Measurements from ENCODE around the gene TATDN3. TPM values are rescaled to one million over a fixed set of nuclear protein-coding genes. Genes with fewer than 3 reads are reported as not detected.

Gene TATDN3
- total RNA-seq, 1 experiment from 2014 or later = 13.8 TPM

GRCh38 chr1:212864201-212864600 is 72.5 kb downstream of the TATDN3 start:
- no peak for TF ChIP-seq CTCF (conservative IDR thresholded peaks at IDR 0.05)
- peak overlapping the region in 1 of 3 experiments; percentile 13; a peak in 2 of 7 replicates for H3K27ac Mint-ChIP-seq
- Histone ChIP-seq H3K9me3 (ENCODE audit: control insufficient read depth, low read depth, low read length) (no peaks in the 10 kb centered on the region), H3K4me1 (ENCODE audit: insufficient read depth, low read length) (peaks cover 2% of the 10 kb centered on the region; the same call in 1 of the 2 replicates), H2AK5ac (ENCODE audit: insufficient read length, low read length) (no peak overlapping the region), H3K79me2 (ENCODE audit: insufficient read depth, low read length) (peaks cover 43% of the 10 kb centered on the region), H3K14ac (ENCODE audit: insufficient read depth, low read length) (no peak overlapping the region), H3K18ac (ENCODE audit: insufficient read length, low read depth, low read length) (no peak overlapping the region), H3K27me3 (ENCODE audit: insufficient read depth, low read length) (no peaks in the 10 kb centered on the region), H2BK120ac (ENCODE audit: low read depth, low read length, poor library complexity, severe bottlenecking) (no peak overlapping the region), H2BK12ac (ENCODE audit: insufficient read length, low read depth, low read length) (no peak overlapping the region), H2AFZ (ENCODE audit: low read length) (no peak overlapping the region), H3T11ph (ENCODE audit: low read length) (no peak overlapping the region), H4K8ac (replicated peaks; ENCODE audit: insufficient read length, low read depth, low read length) (no peak overlapping the region), H3K27ac (ENCODE audit: insufficient read length, low read depth, low read length) (no peak overlapping the region), H2BK5ac (ENCODE audit: insufficient read length, low read length) (no peak overlapping the region), H4K91ac (ENCODE audit: insufficient read length, low read depth, low read length) (no peak overlapping the region), H3K4ac (ENCODE audit: low read depth, low read length) (no peak overlapping the region), H4K20me1 (ENCODE audit: control insufficient read depth, insufficient read depth, insufficient read length) (no peaks in the 10 kb centered on the region), H2BK20ac (ENCODE audit: low read depth, low read length, poor library complexity, severe bottlenecking) (no peak overlapping the region), H4K5ac (ENCODE audit: insufficient read length, low read depth, low read length) (no peak overlapping the region), H2BK15ac (ENCODE audit: low read depth, low read length) (no peak overlapping the region), H3K23me2 (ENCODE audit: insufficient read length, low read depth, low read length, poor library complexity, severe bottlenecking) (peaks cover 3% of the 10 kb centered on the region), H3K23ac (ENCODE audit: insufficient read length, low read depth, low read length) (no peak overlapping the region), H3K56ac (ENCODE audit: insufficient read length, low read depth, low read length) (no peak overlapping the region), H3K79me1 (ENCODE audit: insufficient read depth, low read depth, low read length, poor library complexity, severe bottlenecking) (no peaks in the 10 kb centered on the region), H3K9ac (ENCODE audit: extremely low read depth, insufficient read length, low read length) (no peak overlapping the region), H3K4me2 (ENCODE audit: insufficient read depth, insufficient read length, low read length) (peak overlapping the region; percentile 8)
- peak overlapping the region in 1 of 2 experiments; percentile 8; a peak in 2 of 5 replicates for H3K4me3 Mint-ChIP-seq
- no peaks in the 10 kb centered on the region for H3K27me3 Mint-ChIP-seq (ENCODE audit: low read depth)
- no peak for DNase-seq
- peaks cover 34 to 46% (median 35%) of the 10 kb centered on the region in 3 experiments; a peak in 6 of 7 replicates for H3K36me3 Mint-ChIP-seq (ENCODE audit: insufficient read depth in 1 of 3, low read depth in 3 of 3)
- H3K9me3 Mint-ChIP-seq = no peaks in the 10 kb centered on the region
- H3K4me1 Mint-ChIP-seq = peaks cover 14 to 16% of the 10 kb centered on the region in 2 experiments
- WGBS (ENCODE audit: extremely low coverage, insufficient read length, low lambda C conversion rate) = no CpG with 5 or more reads among the region's 4 CpGs

Other genes starting within 250 kb of the TATDN3 start
- gene ATF3, start 183.1 kb upstream of the TATDN3 start, total RNA-seq (2021) = 11.3 and 14.7 TPM in 2 replicates
- gene BATF3, start 92.1 kb upstream of the TATDN3 start, total RNA-seq (2021) = 2.1 and 2.2 TPM in 2 replicates
- 48.3 and 49.3 TPM in 2 replicates for gene NSL1, start 117 bp upstream of the TATDN3 start, total RNA-seq (2021)
- 0.66 and 0.68 TPM in 2 replicates for gene SPATA45, start 55.8 kb downstream of the TATDN3 start, total RNA-seq (2021)
- 53.6 and 55.2 TPM in 2 replicates for gene FLVCR1, start 66.4 kb downstream of the TATDN3 start, total RNA-seq (2021)
- 76.1 and 79.5 TPM in 2 replicates for gene VASH2, start 158.6 kb downstream of the TATDN3 start, total RNA-seq (2021)
- 42.4 and 47.8 TPM in 2 replicates for gene ANGEL2, start 224.0 kb downstream of the TATDN3 start, total RNA-seq (2021)